Activated naive CD4-positive, alpha-beta T cell treated with Interleukin-2 at 50 U/mL for 16 hours (primary cell): ENCODE data around the gene DNAJC21.
A peak's percentile ranks its signal among the peaks of the same experiment; 100 is the strongest.

Source experiments
- DNase-seq: peaks from one replicate; pipeline ENCODE4 v3.0.0-alpha.2; 2020

DNAJC21 gene

DNA sequence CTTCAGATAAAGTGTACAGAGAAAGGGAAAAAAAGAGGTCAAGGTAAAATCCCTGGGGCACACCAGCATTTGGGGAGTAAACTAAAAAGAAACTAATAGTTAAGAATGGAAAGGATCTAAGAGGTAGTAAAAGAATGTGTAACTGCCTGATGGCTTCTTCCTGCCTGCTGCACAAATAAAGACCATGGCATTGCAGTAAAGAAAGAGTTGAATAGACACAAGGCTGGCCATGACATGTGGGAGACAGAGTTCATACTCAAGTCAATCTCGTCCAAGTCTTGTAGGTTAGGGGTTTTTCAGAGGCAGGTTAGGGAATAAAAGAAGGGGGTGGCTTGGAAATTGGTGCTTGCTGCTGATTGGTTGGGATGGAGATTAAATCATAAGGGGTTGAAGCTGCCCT lies 57.6 kb downstream of the DNAJC21 start:
- no peak for DNase-seq

GRCh38 chr5:34991486-34992238 lies 62.3 kb downstream of the DNAJC21 start:
- no peak for DNase-seq

- no peak for DNase-seq
Measured at GRCh38 chr5:34993951-34994350, 64.6 kb downstream of the DNAJC21 start.

- no peak for DNase-seq
Measured at GRCh38 chr5:34996261-34996660, 66.9 kb downstream of the DNAJC21 start.

DNA sequence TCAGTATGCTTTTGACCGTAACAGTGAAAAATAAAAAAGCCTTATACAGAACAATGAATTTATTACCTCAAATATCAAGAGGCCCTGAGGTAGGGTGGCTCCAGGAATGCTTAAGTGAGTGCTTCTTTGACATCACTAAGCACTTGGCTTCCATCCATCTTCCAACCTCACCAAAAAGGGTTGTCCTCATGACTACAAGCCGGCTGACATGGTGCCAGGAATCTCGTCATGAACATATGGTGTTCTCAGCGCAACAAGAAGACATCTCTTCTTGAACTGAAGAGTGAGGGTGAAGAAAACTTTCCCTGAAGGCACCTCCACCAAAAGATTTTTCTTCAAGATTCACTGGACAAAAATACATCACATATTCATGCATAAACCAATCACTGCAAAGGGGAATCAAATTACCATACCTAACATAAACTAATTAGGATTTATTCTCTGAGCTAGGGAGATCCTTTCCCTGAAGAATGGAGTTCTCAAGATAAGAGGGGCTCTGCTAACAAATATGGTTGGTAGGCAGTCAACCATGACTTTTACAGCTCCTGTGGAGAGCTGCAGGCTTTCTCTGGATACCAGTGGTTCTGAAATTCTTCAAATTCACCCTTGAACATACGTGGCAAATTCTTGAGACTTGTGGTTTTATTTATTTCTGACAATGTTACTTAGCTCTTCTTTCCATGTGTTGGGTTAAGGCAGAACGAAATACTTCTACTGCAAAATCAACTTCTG lies 68.9 kb downstream of the DNAJC21 start:
- DNase-seq, result no peak

- no peak for DNase-seq
Measured at GRCh38 chr5:35001842-35002241, 72.5 kb downstream of the DNAJC21 start.

DNA sequence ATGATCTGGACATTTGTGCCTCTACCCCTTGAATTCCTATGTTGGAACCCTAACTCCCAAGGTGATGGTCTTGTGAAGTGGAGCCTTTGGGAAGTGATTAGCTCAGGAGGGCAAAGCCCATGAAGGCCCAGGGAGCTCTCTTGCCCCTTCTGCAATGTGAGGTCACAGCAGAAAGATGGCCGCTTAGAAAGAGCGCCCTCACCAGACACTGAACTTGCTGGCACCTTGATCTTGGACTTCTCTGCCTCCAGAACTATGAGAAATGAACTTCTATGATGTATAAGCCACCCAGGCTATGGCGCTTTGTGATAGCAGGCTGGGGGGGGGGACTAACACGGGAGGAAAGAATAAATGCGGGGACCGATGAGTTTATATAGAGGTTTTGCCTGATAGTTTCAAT lies 73.1 kb downstream of the DNAJC21 start:
- no peak for DNase-seq

DNA sequence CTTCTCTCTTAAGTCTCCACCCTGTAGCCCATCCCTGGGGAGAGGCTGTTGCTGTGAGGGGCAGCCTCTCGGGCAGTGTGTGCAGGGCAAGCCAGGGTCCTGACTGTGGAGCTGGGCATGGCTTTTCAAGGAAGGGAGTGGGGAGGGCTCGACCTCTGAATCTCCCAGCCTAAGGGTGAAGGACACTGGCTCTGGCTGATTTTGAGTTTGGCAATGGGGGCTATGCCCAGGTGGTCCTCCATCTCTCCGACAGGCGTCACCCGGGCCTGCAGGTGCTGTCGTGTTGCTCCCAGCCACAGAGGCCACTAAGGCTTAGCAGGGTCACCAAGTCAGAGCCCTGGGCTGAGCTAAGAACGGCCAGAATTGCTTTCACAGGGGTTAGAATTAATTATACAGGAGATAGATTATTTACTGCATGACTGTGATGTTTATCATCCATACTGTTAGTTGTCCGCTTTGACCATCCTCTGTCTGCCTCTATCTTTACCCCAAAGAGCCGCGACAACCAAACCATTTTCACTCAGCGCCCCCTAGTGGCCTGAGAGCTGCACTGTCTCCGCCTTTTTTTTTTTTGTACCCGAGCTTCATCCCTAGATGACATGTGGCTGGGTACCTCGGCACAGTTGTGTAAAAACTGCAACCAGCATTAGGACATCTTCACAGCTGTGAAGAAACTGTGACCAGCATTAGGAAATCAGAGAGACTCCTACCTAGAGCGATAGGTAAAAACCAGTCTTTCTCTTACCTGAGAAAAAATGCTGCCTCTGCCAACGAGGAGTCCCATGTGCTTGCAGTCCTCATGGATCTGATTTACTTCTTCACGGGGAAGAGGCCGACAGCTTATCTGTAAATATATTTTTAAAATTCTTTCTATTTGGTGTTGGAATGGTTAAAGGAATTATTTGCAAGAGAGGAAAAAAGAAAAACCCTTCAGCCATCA lies 73.9 kb downstream of the DNAJC21 start:
- DNase-seq, result peak; percentile 49

- no peak for DNase-seq
Measured at GRCh38 chr5:35004200-35004599, 74.8 kb downstream of the DNAJC21 start.

- no peak for DNase-seq
Measured at GRCh38 chr5:35004771-35005170, 75.4 kb downstream of the DNAJC21 start.
